Measurements from ENCODE around the gene ZNF518A.

GRCh38 chr10:96205580-96205979, 75.5 kb downstream of the ZNF518A start:
- TF ChIP-seq, protein P1, sequence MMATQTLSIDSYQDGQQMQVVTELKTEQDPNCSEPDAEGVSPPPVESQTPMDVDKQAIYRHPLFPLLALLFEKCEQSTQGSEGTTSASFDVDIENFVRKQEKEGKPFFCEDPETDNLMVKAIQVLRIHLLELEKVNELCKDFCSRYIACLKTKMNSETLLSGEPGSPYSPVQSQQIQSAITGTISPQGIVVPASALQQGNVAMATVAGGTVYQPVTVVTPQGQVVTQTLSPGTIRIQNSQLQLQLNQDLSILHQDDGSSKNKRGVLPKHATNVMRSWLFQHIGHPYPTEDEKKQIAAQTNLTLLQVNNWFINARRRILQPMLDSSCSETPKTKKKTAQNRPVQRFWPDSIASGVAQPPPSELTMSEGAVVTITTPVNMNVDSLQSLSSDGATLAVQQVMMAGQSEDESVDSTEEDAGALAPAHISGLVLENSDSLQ (IDR thresholded peaks at IDR 0.05): no peak
- no peak for TF ChIP-seq TARDBP (IDR thresholded peaks at IDR 0.05)
- TF ChIP-seq FOXA1 (IDR thresholded peaks at IDR 0.05): no peak
- TF ChIP-seq FOXM1 (IDR thresholded peaks at IDR 0.05; ENCODE audit: borderline replicate concordance): no peak
- no peak for TF ChIP-seq ELF4 (IDR thresholded peaks at IDR 0.05)
- no peak for TF ChIP-seq SP1 (IDR thresholded peaks at IDR 0.05)
- TF ChIP-seq BHLHE40 (IDR thresholded peaks at IDR 0.05; ENCODE audit: borderline replicate concordance): no peak
- no peak for TF ChIP-seq SUZ12 (IDR thresholded peaks at IDR 0.05)
- TF ChIP-seq L3MBTL2 (conservative IDR thresholded peaks at IDR 0.05): no peak

Data from HEK293T (cell line).